K562 (cell line): ENCODE data around the gene AJUBA. TPM values are rescaled to one million over a fixed set of nuclear protein-coding genes. Genes with fewer than 3 reads are reported as not detected.

Source experiments
- COPS2 ChIP-seq: fragments of 450-650 bp; conservative IDR thresholded peaks from 2 replicates; pipeline ENCODE4 v1.6.1; 2016; ENCODE audit warnings: mild to moderate bottlenecking, moderate library complexity
- HDAC2 ChIP-seq: fragments of 450-650 bp; IDR thresholded peaks from 2 replicates; pipeline ENCODE4 v1.6.1; 2016; ENCODE audit warnings: mild to moderate bottlenecking
- HDAC6 ChIP-seq: IDR thresholded peaks from 2 replicates; pipeline ENCODE4 v1.6.1; 2012; ENCODE audit warnings: low read depth, mild to moderate bottlenecking, control low read depth, inconsistent platforms, low read length, moderate library complexity
- MAFG ChIP-seq: fragments of 450-650 bp; conservative IDR thresholded peaks from 2 replicates; pipeline ENCODE4 v1.6.1; 2016; ENCODE audit warnings: missing genetic modification characterization, missing compliant biosample characterization
- RBM39 ChIP-seq: fragments of 200-400 bp; formaldehyde crosslinking; optimal IDR thresholded peaks from 2 replicates; pipeline ENCODE3; 2018; ENCODE audit warnings: low read depth, low read length
- ZEB2 ChIP-seq: fragments of 450-650 bp; IDR thresholded peaks from 2 replicates; pipeline ENCODE4 v1.6.1; 2016
- ZKSCAN1 ChIP-seq: fragments of 150-350 bp; IDR thresholded peaks from 2 replicates; pipeline ENCODE4 v1.6.1; 2016; ENCODE audit warnings: low read depth, low read length
- ZKSCAN8 ChIP-seq: fragments of 200-800 bp; sonication (Bioruptor generic); IDR thresholded peaks from 2 replicates; pipeline ENCODE4 v1.6.1; 2016; ENCODE audit warnings: missing genetic modification characterization, missing compliant biosample characterization
- ZNF175 ChIP-seq: fragments of 200-800 bp; sonication (Bioruptor generic); IDR thresholded peaks from 2 replicates; pipeline ENCODE4 v1.6.1; 2016; ENCODE audit warnings: low read depth, mild to moderate bottlenecking, missing genetic modification characterization, missing compliant biosample characterization
- ZNF253 ChIP-seq: fragments of 250-450 bp; sonication (Bioruptor Pico); conservative IDR thresholded peaks from 2 replicates; pipeline ENCODE4 v1.6.1; 2021; ENCODE audit warnings: mild to moderate bottlenecking
- ZSCAN32 ChIP-seq: fragments of 450-650 bp; formaldehyde crosslinking; IDR thresholded peaks from 2 replicates; pipeline ENCODE4 v1.4.0; 2020; ENCODE audit warnings: mild to moderate bottlenecking, moderate library complexity
- polyA plus RNA-seq, 8 experiments: library from polyadenylated mRNA; depleted of rRNA in 4 of 8; stranded (reverse) in 5 of 8; unstranded in 3 of 8; fragments of >200 nt; fragmentation: Nextera tagmentation in 2 of 8; fragmentation: Illumina TruSeq in 1 of 8; extraction: Ambion mirVana in 2 of 8; extraction: Trizol in 1 of 8; gene quantifications; 2 replicates each; pipeline versions ENCODE4 v1.2.1 to v1.2.3, GENCODE V29; 2011 to 2014; ENCODE audit warnings: inconsistent platforms in 1 of 8, missing spikeins in 1 of 8
- total RNA-seq, 7 experiments: library from RNA; depleted of rRNA in 6 of 7; stranded (reverse); fragments of >200 nt in 6 of 7; fragmentation: Illumina TruSeq in 2 of 7; extraction: Trizol in 2 of 7; gene quantifications; 2 replicates each; pipeline versions ENCODE4 v1.2.1 to v1.2.3, GENCODE V29; 2011 to 2021; ENCODE audit warnings: low replicate concordance in 1 of 7
- TF ChIP-seq, protein P1 (sequence below): fragments of 250-450 bp; sonication (Bioruptor Pico); IDR thresholded peaks from 2 replicates; pipeline ENCODE4 v1.5.1; 2021; ENCODE audit warnings: mild to moderate bottlenecking
- TF ChIP-seq, protein P2 (sequence below): fragments of 250-450 bp; sonication (Bioruptor Pico); IDR thresholded peaks from 2 replicates; pipeline ENCODE4 v1.6.1; 2021; ENCODE audit warnings: mild to moderate bottlenecking
- TF ChIP-seq, protein P3 (sequence below): sonication (generic); formaldehyde crosslinking; IDR thresholded peaks from 2 replicates; pipeline ENCODE4 v1.8.0; 2022; ENCODE audit warnings: mild to moderate bottlenecking, missing genetic modification reagents
- TF ChIP-seq, protein P4 (sequence below): fragments of 450-650 bp; IDR thresholded peaks from 2 replicates; pipeline ENCODE4 v1.6.1; 2018; ENCODE audit not compliant: partially characterized antibody
- TF ChIP-seq, protein P5 (sequence below): fragments of 450-650 bp; formaldehyde crosslinking; IDR thresholded peaks from 2 replicates; pipeline ENCODE4 v1.4.0; 2020; ENCODE audit warnings: mild to moderate bottlenecking, moderate library complexity
- TF ChIP-seq, protein P6 (sequence below): sonication (generic); formaldehyde crosslinking; IDR thresholded peaks from 2 replicates; pipeline ENCODE4 v1.8.1; 2023; ENCODE audit warnings: mild to moderate bottlenecking, missing genetic modification reagents

AJUBA gene
- total and polyA plus RNA-seq, 9 of the 15 experiments (the other 6 are each of a cell fraction or from before 2014, with no cell fraction given), result 0.73 to 4.7 (median 2.8) TPM

DNA sequence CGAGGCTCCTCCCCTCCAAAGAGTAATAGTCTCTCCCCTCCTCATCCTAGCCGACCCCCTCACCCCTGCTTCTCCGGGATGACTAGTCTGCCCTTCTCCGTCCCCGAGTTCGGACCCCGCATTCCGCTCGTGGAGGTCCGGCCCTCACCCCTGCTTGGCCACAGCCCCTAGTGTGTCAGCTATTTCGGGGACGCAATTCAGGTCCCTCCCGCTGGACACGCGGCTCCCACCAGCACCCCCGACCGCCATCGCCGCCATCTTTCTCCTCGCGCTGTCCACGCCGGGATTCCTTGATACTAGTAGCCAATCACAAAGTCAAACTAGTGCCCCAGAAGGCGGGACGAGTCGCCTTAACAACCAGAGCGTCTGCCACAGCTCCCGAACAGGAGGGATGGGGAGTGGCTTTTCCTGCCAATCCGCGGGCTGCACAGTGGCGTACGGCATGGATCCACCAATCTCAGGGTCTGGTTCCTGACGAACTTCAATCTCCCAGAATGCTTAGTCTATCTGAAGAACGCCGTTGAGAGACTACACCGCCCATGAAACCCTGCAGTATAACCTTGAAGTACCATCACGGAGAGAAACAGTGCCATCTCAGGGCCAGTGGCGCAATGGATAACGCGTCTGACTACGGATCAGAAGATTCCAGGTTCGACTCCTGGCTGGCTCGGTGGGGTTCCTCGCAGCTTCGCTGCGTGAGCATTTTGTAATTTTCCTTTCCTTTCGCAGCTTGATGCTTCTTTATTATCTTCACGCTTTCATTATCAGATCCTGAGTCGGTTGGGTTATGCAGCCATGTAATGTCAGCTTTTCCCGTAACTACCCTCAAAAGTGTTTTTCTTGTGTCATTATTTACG is 53.0 kb downstream of the AJUBA start, which contains the start of gene PRMT5 (continued):
- TF ChIP-seq ZNF253 (CRISPR knock-in tag) (no peak), ZEB2 (no peak), ZNF175 (0 out of 2 replicates have a peak, but pooled peaks have one; percentile 30), HDAC2 (peak; percentile 80), MAFG (tag) (no peak), ZKSCAN1 (0 out of 2 replicates have a peak, but pooled peaks have one; percentile 15), RBM39 (peak; percentile 83), COPS2 (no peak), ZKSCAN8 (no peak), HDAC6 (no peak), ZSCAN32 (CRISPR knock-in tag) (no peak; the same call in 1 of the 2 replicates)
- TF ChIP-seq, protein P1, sequence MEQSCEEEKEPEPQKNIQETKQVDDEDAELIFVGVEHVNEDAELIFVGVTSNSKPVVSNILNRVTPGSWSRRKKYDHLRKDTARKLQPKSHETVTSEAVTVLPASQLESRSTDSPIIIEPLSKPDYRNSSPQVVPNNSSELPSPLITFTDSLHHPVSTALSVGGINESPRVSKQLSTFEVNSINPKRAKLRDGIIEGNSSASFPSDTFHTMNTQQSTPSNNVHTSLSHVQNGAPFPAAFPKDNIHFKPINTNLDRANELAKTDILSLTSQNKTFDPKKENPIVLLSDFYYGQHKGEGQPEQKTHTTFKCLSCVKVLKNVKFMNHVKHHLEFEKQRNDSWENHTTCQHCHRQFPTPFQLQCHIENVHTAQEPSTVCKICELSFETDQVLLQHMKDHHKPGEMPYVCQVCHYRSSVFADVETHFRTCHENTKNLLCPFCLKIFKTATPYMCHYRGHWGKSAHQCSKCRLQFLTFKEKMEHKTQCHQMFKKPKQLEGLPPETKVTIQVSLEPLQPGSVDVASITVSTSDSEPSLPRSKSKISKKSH (CRISPR knock-in tag), result no peak
- TF ChIP-seq, protein P2, sequence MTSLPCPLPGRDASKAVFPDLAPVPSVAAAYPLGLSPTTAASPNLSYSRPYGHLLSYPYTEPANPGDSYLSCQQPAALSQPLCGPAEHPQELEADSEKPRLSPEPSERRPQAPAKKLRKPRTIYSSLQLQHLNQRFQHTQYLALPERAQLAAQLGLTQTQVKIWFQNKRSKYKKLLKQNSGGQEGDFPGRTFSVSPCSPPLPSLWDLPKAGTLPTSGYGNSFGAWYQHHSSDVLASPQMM, result no peak
- TF ChIP-seq, protein P3, sequence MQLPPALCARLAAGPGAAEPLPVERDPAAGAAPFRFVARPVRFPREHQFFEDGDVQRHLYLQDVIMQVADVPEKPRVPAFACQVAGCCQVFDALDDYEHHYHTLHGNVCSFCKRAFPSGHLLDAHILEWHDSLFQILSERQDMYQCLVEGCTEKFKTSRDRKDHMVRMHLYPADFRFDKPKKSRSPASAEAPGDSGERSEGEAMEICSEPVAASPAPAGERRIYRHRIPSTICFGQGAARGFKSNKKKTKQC (CRISPR knock-in tag), result no peak; the same call in 1 of the 2 replicates
- TF ChIP-seq, protein P4, sequence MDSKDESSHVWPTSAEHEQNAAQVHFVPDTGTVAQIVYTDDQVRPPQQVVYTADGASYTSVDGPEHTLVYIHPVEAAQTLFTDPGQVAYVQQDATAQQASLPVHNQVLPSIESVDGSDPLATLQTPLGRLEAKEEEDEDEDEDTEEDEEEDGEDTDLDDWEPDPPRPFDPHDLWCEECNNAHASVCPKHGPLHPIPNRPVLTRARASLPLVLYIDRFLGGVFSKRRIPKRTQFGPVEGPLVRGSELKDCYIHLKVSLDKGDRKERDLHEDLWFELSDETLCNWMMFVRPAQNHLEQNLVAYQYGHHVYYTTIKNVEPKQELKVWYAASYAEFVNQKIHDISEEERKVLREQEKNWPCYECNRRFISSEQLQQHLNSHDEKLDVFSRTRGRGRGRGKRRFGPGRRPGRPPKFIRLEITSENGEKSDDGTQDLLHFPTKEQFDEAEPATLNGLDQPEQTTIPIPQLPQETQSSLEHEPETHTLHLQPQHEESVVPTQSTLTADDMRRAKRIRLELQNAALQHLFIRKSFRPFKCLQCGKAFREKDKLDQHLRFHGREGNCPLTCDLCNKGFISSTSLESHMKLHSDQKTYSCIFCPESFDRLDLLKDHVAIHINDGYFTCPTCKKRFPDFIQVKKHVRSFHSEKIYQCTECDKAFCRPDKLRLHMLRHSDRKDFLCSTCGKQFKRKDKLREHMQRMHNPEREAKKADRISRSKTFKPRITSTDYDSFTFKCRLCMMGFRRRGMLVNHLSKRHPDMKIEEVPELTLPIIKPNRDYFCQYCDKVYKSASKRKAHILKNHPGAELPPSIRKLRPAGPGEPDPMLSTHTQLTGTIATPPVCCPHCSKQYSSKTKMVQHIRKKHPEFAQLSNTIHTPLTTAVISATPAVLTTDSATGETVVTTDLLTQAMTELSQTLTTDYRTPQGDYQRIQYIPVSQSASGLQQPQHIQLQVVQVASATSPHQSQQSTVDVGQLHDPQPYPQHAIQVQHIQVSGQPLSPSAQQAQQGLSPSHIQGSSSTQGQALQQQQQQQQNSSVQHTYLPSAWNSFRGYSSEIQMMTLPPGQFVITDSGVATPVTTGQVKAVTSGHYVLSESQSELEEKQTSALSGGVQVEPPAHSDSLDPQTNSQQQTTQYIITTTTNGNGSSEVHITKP, result peak; percentile 0
- TF ChIP-seq, protein P5, sequence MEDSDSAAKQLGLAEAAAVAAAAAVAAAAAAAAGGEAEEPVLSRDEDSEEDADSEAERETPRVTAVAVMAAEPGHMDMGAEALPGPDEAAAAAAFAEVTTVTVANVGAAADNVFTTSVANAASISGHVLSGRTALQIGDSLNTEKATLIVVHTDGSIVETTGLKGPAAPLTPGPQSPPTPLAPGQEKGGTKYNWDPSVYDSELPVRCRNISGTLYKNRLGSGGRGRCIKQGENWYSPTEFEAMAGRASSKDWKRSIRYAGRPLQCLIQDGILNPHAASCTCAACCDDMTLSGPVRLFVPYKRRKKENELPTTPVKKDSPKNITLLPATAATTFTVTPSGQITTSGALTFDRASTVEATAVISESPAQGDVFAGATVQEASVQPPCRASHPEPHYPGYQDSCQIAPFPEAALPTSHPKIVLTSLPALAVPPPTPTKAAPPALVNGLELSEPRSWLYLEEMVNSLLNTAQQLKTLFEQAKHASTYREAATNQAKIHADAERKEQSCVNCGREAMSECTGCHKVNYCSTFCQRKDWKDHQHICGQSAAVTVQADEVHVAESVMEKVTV (CRISPR knock-in tag), result no peak
- TF ChIP-seq, protein P6, sequence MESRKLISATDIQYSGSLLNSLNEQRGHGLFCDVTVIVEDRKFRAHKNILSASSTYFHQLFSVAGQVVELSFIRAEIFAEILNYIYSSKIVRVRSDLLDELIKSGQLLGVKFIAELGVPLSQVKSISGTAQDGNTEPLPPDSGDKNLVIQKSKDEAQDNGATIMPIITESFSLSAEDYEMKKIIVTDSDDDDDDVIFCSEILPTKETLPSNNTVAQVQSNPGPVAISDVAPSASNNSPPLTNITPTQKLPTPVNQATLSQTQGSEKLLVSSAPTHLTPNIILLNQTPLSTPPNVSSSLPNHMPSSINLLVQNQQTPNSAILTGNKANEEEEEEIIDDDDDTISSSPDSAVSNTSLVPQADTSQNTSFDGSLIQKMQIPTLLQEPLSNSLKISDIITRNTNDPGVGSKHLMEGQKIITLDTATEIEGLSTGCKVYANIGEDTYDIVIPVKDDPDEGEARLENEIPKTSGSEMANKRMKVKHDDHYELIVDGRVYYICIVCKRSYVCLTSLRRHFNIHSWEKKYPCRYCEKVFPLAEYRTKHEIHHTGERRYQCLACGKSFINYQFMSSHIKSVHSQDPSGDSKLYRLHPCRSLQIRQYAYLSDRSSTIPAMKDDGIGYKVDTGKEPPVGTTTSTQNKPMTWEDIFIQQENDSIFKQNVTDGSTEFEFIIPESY, result no peak; the same call in 1 of the 2 replicates
